ENCODE data around the gene CAD.

- TF ChIP-seq CTCF (IDR thresholded peaks at IDR 0.05) (peak in 1 of 6 experiments; percentile 26), POLR2AphosphoS5 (IDR thresholded peaks at IDR 0.05) (peak; percentile 86 to 89), POLR2A (IDR thresholded peaks at IDR 0.05) (peak; percentile 53 to 97 (median 96)), EP300 (IDR thresholded peaks at IDR 0.05) (no peak)
These were observed 5.1 kb upstream of the CAD start, which contains the start of the genes ATRAID and SLC5A6 for GRCh38 chr2:27211943-27212625.
